Measurements from ENCODE around the gene EEF1AKMT1.

The EEF1AKMT1 gene

GRCh38 chr13:20773194-20774080 lies at the start of gene EEF1AKMT1:
TSS of gene EEF1AKMT1 (minus strand) at chr13:20773961. CDS start at chr13:20757598, 16,363 bp downstream.
- peak; percentile 85 to 87 for DNase-seq

GRCh38 chr13:20823071-20823470 lies 49.3 kb upstream of the EEF1AKMT1 start:
- DNase-seq, result no peak

GRCh38 chr13:20822406-20822805 lies 48.6 kb upstream of the EEF1AKMT1 start:
- DNase-seq, result no peak

- DNase-seq, result no peak
Measured at GRCh38 chr13:20819715-20820114, 46.0 kb upstream of the EEF1AKMT1 start.

- no peak for DNase-seq
Measured at GRCh38 chr13:20815464-20815863, 41.7 kb upstream of the EEF1AKMT1 start.

GRCh38 chr13:20814224-20814910 lies 40.6 kb upstream of the EEF1AKMT1 start:
- no peak for DNase-seq

- DNase-seq, result no peak
Measured at GRCh38 chr13:20812890-20813289, 39.1 kb upstream of the EEF1AKMT1 start.

- no peak for DNase-seq
Measured at GRCh38 chr13:20810808-20811207, 37.0 kb upstream of the EEF1AKMT1 start.

GRCh38 chr13:20808874-20809273 lies 35.1 kb upstream of the EEF1AKMT1 start:
- no peak for DNase-seq

GRCh38 chr13:20803180-20803965 lies 29.6 kb upstream of the EEF1AKMT1 start:
- no peak for DNase-seq

GRCh38 chr13:20801707-20802106 lies 27.9 kb upstream of the EEF1AKMT1 start:
- peak in 1 of 2 donors; percentile 74 for DNase-seq

- no peak for DNase-seq
Measured at GRCh38 chr13:20799726-20800416, 26.1 kb upstream of the EEF1AKMT1 start.

- DNase-seq, result no peak
Measured at GRCh38 chr13:20798027-20798426, 24.3 kb upstream of the EEF1AKMT1 start.

- peak in 1 of 2 donors; percentile 5 for DNase-seq
Measured at GRCh38 chr13:20796791-20797508, 23.2 kb upstream of the EEF1AKMT1 start.

GRCh38 chr13:20789665-20790064 lies 15.9 kb upstream of the EEF1AKMT1 start:
- DNase-seq, result no peak

- DNase-seq, result no peak
Measured at GRCh38 chr13:20788312-20788711, 14.6 kb upstream of the EEF1AKMT1 start.

GRCh38 chr13:20787180-20787579 lies 13.4 kb upstream of the EEF1AKMT1 start:
- DNase-seq, result no peak

GRCh38 chr13:20782116-20782708 lies 8.5 kb upstream of the EEF1AKMT1 start:
- no peak for DNase-seq

- DNase-seq, result no peak
Measured at GRCh38 chr13:20780317-20780716, 6.6 kb upstream of the EEF1AKMT1 start.

- no peak for DNase-seq
Measured at GRCh38 chr13:20779405-20779804, 5.6 kb upstream of the EEF1AKMT1 start.

- DNase-seq, result no peak
Measured at GRCh38 chr13:20778311-20778710, 4.5 kb upstream of the EEF1AKMT1 start.

Measured in bone marrow (tissue), 2 donors.